Naive thymus-derived CD8-positive, alpha-beta T cell (primary cell): ENCODE data around the gene TNC. TPM values are rescaled to one million over a fixed set of nuclear protein-coding genes. Genes with fewer than 3 reads are reported as not detected.

Experiments used
- ATAC-seq, 2 donors: fragments of 150-1000 bp; cut with Tn5 transposase in 1 of 2; sonication (Bioruptor Pico), chemical (Tn5 transposase) in 1 of 2; 1 replicate in 1 of 2; 2 replicates in 1 of 2; pipeline ENCODE4 v1.10.0; 2021; ENCODE audit warnings: mild to moderate bottlenecking in 2 of 2, moderate library complexity in 2 of 2
- POLR2A ChIA-PET: fragments of 350-600 bp; sonication (Branson Sonifier 250); formaldehyde crosslinking; loops from one replicate; lab custom pipeline; 2021; ENCODE audit warnings: antibody characterized with exemption; lab: Charles Lee
- DNase-seq, 10 donors: peaks; one replicate each; pipeline versions ENCODE4 v3.0.0 to v3.0.0-alpha.2; 2020 to 2022
- H3K27ac Mint-ChIP-seq, 10 donors: one replicate each; pipeline ENCODE4 v1.8.0; 2020 to 2022; ENCODE audit warnings: mild to moderate bottlenecking in 10 of 10, mixed read lengths in 10 of 10, moderate library complexity in 4 of 10, inconsistent platforms in 1 of 10
- H3K27me3 Mint-ChIP-seq, 5 donors: one replicate each; pipeline ENCODE4 v1.8.0; 2021 to 2022; ENCODE audit warnings: mixed read lengths in 5 of 5
- H3K36me3 Mint-ChIP-seq, 3 donors: one replicate each; pipeline ENCODE4 v1.8.0; 2020 to 2022; ENCODE audit warnings: mixed read lengths in 3 of 3, mild to moderate bottlenecking in 2 of 3, inconsistent platforms in 1 of 3
- H3K4me1 Mint-ChIP-seq, 4 donors: one replicate each; pipeline ENCODE4 v1.8.0; 2021 to 2022; ENCODE audit warnings: mixed read lengths in 4 of 4
- H3K4me3 Mint-ChIP-seq, 10 donors: one replicate each; pipeline ENCODE4 v1.8.0; 2020 to 2022; ENCODE audit warnings: mild to moderate bottlenecking in 10 of 10, mixed read lengths in 10 of 10, moderate library complexity in 6 of 10, inconsistent platforms in 1 of 10
- H3K9me3 Mint-ChIP-seq, 9 donors: one replicate each; pipeline ENCODE4 v1.8.0; 2020 to 2022; ENCODE audit warnings: mixed read lengths in 9 of 9, mild to moderate bottlenecking in 3 of 9, inconsistent platforms in 1 of 9, moderate library complexity in 1 of 9
- polyA plus RNA-seq, 3 donors: library from polyadenylated mRNA; unstranded; fragments of 300-500 nt; fragmentation: Illumina TruSeq; gene quantifications; one replicate each; pipeline ENCODE4 v1.2.3, GENCODE V29; 2021
- total RNA-seq, 8 experiments: library from RNA in 2 of 8; stranded (reverse) in 2 of 8; gene quantifications; one replicate each; pipeline ENCODE4 v1.2.3 and lab custom pipeline; 2021 to 2026

TNC gene
- total and polyA plus RNA-seq, 5 experiments from 2014 or later: not detected

DNA sequence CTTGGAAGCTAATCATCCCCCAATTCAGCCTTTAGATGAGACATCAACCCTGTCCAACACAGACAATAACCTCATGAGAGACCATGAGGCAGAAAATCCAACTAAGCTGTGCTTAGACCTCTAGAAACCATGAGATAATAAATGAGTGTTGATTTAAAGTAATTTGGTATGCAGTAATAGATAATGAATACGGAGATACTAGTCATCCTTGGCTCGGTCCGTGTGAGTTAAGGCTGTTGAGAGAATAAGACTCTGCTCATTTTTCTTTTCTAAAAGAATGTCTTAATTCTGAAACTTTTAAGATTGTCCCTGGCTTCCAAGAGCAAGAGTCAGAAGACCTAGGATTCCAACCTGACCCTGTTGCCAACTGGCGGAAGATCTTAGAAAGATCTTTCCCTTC, 6.1 kb downstream of the TNC start:
- ATAC-seq (no peak), DNase-seq (no peak)
- Mint-ChIP-seq H3K9me3 (no peaks in the 10 kb centered on the region), H3K36me3 (no peaks in the 10 kb centered on the region), H3K4me3 (no peak overlapping the region), H3K27me3 (peaks cover 26 to 59% (median 39%) of the 10 kb centered on the region in 5 donors), H3K27ac (no peak overlapping the region), H3K4me1 (no peaks in the 10 kb centered on the region)
- POLR2A ChIA-PET: no interaction called here

DNA sequence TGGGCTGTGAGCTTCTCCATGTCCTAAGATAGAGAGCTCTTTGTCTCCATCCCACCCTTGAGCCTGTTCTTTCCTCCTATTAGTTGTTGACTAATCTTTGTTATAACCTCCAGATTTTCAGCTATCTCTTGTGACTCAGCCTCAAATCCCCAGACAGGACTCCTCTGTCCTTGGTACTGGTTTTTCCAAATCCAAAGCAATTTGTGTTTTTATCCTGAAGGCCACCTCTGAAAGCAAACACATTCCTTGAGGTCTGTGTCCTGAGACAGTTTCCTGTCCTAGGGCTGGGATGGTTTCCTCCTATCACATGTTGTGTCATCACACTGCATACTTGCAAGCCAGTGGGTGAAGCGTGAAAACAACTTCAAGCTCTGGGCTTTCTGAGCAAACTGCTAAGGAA, 8.5 kb downstream of the TNC start:
- Mint-ChIP-seq H3K27ac (no peak overlapping the region), H3K9me3 (no peaks in the 10 kb centered on the region), H3K36me3 (no peaks in the 10 kb centered on the region), H3K4me1 (peaks cover 0 to 7% (median 2%) of the 10 kb centered on the region in 4 donors), H3K27me3 (peaks cover 15 to 48% (median 21%) of the 10 kb centered on the region in 5 donors), H3K4me3 (no peak overlapping the region)
- POLR2A ChIA-PET: no interaction called here
- no peak for ATAC-seq
- DNase-seq: no peak

DNA sequence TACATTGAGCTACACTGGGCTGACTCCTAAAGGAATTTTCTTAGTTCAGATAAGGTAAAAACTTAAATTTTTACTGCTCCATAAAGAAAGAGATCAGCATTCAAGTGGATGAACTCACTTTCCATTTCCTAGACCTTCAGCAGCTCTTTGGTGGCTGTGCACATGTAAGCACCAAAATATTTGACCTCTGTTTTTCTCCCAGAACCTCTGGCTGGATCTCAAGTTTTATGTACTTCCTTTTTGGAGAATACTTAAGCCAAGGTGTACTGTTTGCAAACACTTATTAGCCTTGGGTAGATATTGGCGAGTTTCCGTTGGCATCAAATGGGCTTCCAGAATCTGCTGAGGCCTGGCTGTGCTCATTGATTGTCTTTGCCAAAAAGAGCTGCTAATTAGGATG, 10.3 kb downstream of the TNC start:
- no peaks in the 10 kb centered on the region for H3K36me3 Mint-ChIP-seq
- no peak for ATAC-seq
- no peaks in the 10 kb centered on the region for H3K9me3 Mint-ChIP-seq
- peaks cover 0 to 7% (median 2%) of the 10 kb centered on the region in 4 donors for H3K4me1 Mint-ChIP-seq
- no peak overlapping the region for H3K4me3 Mint-ChIP-seq
- no peak for DNase-seq
- POLR2A ChIA-PET: no interaction called here
- no peak overlapping the region for H3K27ac Mint-ChIP-seq
- H3K27me3 Mint-ChIP-seq: peaks cover 10 to 39% (median 18%) of the 10 kb centered on the region in 5 donors

DNA sequence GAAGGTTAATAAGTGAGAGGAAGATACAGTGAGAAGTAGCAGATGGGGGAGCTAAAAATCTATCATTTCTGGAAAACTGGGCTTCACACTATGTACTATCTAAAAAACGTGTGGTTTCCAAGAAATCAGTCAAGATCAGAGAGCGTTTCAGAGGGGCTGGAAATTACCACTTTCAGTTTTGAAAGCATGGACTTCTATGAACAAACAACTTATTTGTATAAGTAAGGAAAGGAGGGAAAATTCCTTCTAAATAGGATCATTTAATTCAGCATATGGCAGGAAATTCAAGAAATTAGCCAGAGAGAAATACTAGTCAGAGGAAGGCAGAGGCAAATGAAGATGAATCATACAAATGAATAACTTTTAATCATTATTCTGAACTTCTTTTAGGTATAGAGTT, 11.3 kb downstream of the TNC start:
- peaks cover 4 to 35% (median 12%) of the 10 kb centered on the region in 5 donors for H3K27me3 Mint-ChIP-seq
- no peak overlapping the region for H3K4me3 Mint-ChIP-seq
- POLR2A ChIA-PET: no interaction called here
- DNase-seq (no peak), ATAC-seq (no peak)
- no peaks in the 10 kb centered on the region for H3K9me3 Mint-ChIP-seq
- H3K36me3 Mint-ChIP-seq: no peaks in the 10 kb centered on the region
- peaks cover 0 to 7% (median 2%) of the 10 kb centered on the region in 4 donors for H3K4me1 Mint-ChIP-seq
- no peak overlapping the region for H3K27ac Mint-ChIP-seq

DNA sequence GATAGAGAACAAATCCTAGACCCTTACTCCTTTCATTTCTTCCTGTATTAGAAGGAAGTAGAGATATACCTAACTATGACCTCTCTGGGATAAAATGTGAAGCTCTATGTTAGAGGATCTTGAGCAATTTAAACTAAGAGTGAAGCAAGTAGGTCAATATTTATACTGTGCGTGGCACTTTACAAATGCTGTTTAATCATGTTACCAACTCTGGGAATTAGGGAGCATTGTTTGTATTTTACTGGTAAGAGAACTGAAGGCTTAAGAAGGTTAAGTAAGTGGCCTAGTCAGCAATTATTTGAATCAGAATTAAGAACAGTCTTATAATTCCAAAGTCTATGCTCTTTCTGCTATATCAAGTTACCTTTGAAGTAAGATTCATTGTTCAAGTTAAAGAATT, 12.0 kb downstream of the TNC start:
- no peaks in the 10 kb centered on the region for H3K36me3 Mint-ChIP-seq
- no peak overlapping the region for H3K27ac Mint-ChIP-seq
- H3K4me3 Mint-ChIP-seq: no peak overlapping the region
- POLR2A ChIA-PET: no interaction called here
- H3K9me3 Mint-ChIP-seq: no peaks in the 10 kb centered on the region
- H3K4me1 Mint-ChIP-seq: peaks cover 0 to 7% (median 2%) of the 10 kb centered on the region in 4 donors
- no peak for ATAC-seq
- no peak for DNase-seq
- peaks cover 2 to 35% (median 11%) of the 10 kb centered on the region in 5 donors for H3K27me3 Mint-ChIP-seq

DNA sequence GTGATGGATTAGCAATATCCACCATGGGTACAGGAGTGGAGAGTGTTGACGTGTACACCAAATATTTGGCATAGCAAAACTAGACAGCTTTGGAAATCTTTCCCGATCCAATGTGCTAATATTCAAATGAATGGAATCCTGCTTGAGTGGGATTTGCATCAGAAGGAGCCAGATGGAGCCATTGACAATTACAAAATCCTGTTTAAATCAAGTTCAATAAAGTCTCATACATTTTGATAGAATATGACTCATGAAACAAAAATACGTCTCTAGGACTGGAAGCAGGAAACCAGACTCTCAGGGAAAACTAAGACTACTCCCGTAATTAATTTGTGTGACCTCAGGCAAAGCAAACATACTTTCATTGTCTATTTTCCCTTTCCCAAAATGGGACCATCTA, 13.0 kb downstream of the TNC start:
- DNase-seq: no peak
- Mint-ChIP-seq H3K4me1 (peaks cover 0 to 7% (median 2%) of the 10 kb centered on the region in 4 donors), H3K9me3 (no peaks in the 10 kb centered on the region), H3K27me3 (peaks cover 5 to 28% (median 8%) of the 10 kb centered on the region in 5 donors), H3K36me3 (no peaks in the 10 kb centered on the region), H3K4me3 (no peak overlapping the region), H3K27ac (no peak overlapping the region)
- POLR2A ChIA-PET: no interaction called here
- no peak for ATAC-seq

DNA sequence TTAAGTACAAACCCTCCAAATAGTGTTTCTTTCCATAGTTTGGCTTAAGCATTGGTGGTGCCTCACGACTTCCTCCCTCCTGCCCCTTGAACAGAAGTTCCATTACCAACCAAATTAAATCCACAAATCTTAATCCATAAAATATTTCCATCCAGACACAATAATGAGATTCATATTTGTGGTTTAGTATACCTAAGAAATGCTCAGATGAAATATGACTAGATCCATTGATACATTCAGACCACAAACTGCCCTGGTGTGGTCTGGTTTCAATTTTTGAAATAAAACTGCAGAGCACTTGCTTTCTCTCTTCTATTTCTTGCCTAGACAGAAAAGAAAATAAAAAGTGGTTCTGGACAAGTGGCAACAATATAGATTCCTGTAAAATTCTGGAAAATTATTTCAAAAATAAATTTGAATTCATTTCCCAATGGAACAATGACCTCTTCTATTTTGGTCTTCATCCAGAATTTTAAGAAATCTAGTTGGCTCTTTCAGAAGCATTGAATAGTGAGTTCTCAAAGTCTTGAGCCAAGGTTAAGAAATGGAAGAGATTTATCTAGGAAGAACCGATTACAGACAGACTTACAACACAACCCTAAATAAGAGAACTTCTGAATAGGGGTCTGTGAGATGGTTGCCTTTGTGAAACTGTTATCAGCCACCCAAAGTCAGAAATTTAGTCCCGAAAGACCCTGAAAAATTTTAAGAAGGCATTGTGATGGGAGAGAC, 14.0 kb downstream of the TNC start:
- H3K4me1 Mint-ChIP-seq: peaks cover 0 to 7% (median 2%) of the 10 kb centered on the region in 4 donors
- DNase-seq: no peak
- ATAC-seq: no peak
- H3K27me3 Mint-ChIP-seq: peaks cover 5 to 31% (median 7%) of the 10 kb centered on the region in 5 donors
- no peak overlapping the region for H3K4me3 Mint-ChIP-seq
- H3K9me3 Mint-ChIP-seq: no peaks in the 10 kb centered on the region
- H3K36me3 Mint-ChIP-seq: no peaks in the 10 kb centered on the region
- H3K27ac Mint-ChIP-seq: no peak overlapping the region
- POLR2A ChIA-PET: no interaction called here

DNA sequence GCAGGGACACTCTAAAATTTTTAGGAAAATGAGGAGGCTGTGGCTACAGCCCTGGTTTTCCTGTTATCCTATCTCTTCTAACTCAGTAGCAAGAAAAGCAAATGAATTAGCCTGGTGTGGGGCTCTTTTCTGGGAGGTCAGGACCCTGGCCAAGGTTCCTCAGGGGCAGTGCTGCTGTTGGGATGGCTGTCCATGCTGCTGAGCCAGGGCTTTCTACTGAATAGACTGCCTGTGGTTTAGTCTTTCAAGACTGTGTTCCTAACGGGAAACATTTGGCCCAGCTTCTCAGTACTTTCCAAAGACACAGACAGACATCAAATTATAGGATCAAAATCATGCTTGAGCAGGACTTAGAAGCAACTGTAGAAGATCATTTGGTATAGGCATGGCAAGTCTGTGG, 18.1 kb downstream of the TNC start:
- no peak overlapping the region for H3K4me3 Mint-ChIP-seq
- no peaks in the 10 kb centered on the region for H3K36me3 Mint-ChIP-seq
- H3K27me3 Mint-ChIP-seq: peaks cover 8 to 43% (median 15%) of the 10 kb centered on the region in 5 donors
- H3K4me1 Mint-ChIP-seq: no peaks in the 10 kb centered on the region
- peaks cover 0 to 3% (median 0%) of the 10 kb centered on the region in 9 donors for H3K9me3 Mint-ChIP-seq
- POLR2A ChIA-PET: no interaction called here
- ATAC-seq (no peak), DNase-seq (no peak)
- H3K27ac Mint-ChIP-seq: no peak overlapping the region

DNA sequence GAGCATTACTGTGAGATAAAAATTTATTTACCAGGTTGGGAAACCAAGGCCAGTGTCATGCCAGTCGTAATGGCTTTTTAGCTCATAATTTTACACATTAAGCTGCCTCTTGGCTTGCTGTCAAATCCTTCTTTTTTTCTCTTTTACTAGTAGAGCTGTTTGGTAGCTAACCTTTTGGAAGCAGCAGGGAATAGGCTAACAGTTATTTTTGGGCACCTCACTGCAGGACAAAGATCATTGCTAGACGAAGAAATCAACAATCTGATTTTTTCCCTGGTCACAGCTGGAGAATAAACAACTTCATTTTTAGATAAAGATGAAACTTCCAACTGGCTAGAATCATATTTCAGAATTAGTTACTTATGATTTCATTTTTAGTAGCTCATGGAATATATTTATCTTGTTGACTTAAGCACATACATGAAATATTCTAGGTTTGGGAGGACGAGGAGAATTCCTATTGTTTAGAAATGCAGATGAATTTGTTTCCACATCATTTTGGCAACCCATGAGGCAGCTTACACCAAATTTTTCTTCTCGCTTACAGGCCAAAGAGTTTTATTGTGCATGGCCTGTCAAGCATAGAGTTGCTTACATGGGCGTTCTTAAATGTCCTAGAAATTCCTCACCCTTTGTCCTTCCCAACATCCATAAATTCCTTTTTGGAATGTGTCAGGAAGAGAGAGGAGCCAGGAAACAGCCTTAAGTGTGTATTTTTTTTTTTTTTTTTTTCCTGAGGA, 19.6 kb downstream of the TNC start:
- no peak for ATAC-seq
- Mint-ChIP-seq H3K27me3 (peaks cover 10 to 43% (median 12%) of the 10 kb centered on the region in 5 donors), H3K4me1 (no peaks in the 10 kb centered on the region), H3K9me3 (peaks cover 0 to 12% (median 0%) of the 10 kb centered on the region in 9 donors), H3K4me3 (no peak overlapping the region), H3K27ac (no peak overlapping the region), H3K36me3 (no peaks in the 10 kb centered on the region)
- POLR2A ChIA-PET: no interaction called here
- no peak for DNase-seq

DNA sequence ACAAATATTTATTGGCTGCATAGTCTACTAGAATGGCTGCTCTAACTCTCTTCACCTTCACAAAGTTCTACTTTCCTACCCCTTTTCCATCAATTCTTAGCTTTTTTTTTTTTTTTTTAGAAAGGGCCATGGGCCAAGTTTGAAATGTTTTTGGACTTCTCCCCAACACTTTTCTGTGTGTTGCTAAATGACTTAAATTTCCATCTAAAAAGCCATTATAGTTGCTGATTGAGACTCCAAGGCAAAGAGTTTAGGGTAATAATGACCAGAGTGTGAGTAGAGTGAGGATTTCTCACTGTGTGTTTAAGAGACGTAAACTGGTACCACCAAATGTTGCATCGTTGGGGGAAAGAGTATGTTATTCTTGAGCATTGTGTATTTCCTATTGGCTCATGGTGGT, 24.4 kb downstream of the TNC start:
- no peaks in the 10 kb centered on the region for H3K36me3 Mint-ChIP-seq

DNA sequence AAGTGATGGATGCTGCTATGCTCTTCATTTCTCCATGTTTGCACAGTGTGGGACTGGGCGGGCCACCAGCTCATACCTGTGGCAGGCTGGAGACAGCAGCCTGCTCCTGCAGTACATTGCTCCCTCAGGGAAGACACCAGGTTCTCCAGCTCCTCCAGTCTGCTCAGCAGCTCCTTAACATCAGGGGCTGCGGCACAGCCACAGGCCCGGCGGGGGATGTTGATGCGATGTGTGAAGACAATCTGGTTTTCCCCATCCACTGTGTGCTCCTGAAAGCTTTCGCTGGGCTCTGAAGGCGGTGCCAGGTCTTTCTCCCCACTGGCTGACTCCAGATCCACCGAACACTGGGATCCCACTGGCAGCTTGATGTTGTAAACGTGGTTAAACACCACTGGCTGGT, 27.5 kb downstream of the TNC start:
- Mint-ChIP-seq H3K36me3 (no peaks in the 10 kb centered on the region), H3K27ac (no peak overlapping the region)

More for the DNA sequence above, 24.4 kb downstream of the TNC start:
- Mint-ChIP-seq H3K4me3 (no peak overlapping the region), H3K27ac (no peak overlapping the region), H3K4me1 (no peaks in the 10 kb centered on the region), H3K9me3 (peaks cover 0 to 12% (median 0%) of the 10 kb centered on the region in 9 donors), H3K27me3 (peaks cover 12 to 42% (median 15%) of the 10 kb centered on the region in 5 donors)
- no peak for ATAC-seq
- POLR2A ChIA-PET: no interaction called here
- no peak for DNase-seq

DNA sequence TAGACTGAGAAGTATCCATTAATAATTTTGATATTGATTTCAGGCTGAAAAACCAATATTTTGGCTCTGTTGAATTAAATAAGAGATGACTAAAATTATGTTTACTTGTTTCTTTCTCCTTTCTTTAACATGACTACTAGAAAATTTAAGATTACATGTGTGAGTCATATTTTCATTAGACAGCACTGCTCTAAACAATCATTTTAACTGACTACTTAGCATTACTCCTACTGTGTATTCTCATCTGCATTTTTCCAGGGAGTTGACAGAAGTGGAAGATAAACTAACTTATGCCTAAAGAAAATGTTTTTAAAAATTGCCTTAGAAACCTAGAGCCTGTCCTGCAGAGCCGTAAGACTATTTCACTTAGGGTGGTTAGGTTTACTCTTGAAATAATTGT, 29.1 kb downstream of the TNC start:
- H3K27ac Mint-ChIP-seq: no peak overlapping the region
- POLR2A ChIA-PET: no interaction called here
- no peaks in the 10 kb centered on the region for H3K36me3 Mint-ChIP-seq
- ATAC-seq (no peak), DNase-seq (no peak)
- H3K9me3 Mint-ChIP-seq: no peaks in the 10 kb centered on the region
- H3K4me1 Mint-ChIP-seq: no peaks in the 10 kb centered on the region
- no peak overlapping the region for H3K4me3 Mint-ChIP-seq
- peaks cover 4 to 12% (median 7%) of the 10 kb centered on the region in 5 donors for H3K27me3 Mint-ChIP-seq

More for the DNA sequence above, 27.5 kb downstream of the TNC start:
- Mint-ChIP-seq H3K27me3 (peaks cover 4 to 23% (median 12%) of the 10 kb centered on the region in 5 donors), H3K9me3 (peaks cover 0 to 12% (median 0%) of the 10 kb centered on the region in 9 donors), H3K4me1 (no peaks in the 10 kb centered on the region), H3K4me3 (no peak overlapping the region)
- POLR2A ChIA-PET: no interaction called here
- DNase-seq (no peak), ATAC-seq (no peak)

DNA sequence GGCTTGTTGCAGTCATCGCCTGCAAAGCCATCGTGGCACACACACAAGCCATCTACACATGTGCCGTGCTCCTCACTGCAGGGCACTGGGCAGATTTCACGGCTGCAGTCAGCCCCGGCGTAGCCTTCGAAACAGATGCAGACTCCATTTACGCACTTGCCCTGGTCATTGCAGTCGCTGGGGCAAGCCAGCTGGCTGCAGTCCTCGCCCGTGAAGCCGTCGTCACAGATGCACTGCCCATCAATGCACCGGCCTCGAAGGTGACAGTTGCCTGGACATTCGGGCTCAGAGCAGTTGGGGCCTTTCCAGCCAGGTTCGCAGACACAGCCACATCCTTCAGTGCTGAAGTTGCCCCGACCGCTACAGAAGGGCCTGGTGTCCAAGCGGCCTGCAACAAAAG, 31.1 kb downstream of the TNC start:
- Mint-ChIP-seq H3K4me1 (no peaks in the 10 kb centered on the region), H3K27ac (peak overlapping the region in 1 of 10 donors; percentile 3), H3K9me3 (no peaks in the 10 kb centered on the region), H3K4me3 (no peak overlapping the region), H3K27me3 (peaks cover 2 to 8% (median 6%) of the 10 kb centered on the region in 5 donors), H3K36me3 (no peaks in the 10 kb centered on the region)
- no peak for ATAC-seq
- no peak for DNase-seq
- POLR2A ChIA-PET: no interaction called here
